Type B pancreatic cell (in vitro differentiated cells): ENCODE data around the gene SIGLEC6. TPM values are rescaled to one million over a fixed set of nuclear protein-coding genes. Genes with fewer than 3 reads are reported as not detected.

Experiments used
- DNase-seq: peaks from one replicate; pipeline ENCODE4 v3.0.0; 2021; ENCODE audit warnings: mixed read lengths; ENCODE audit not compliant: unreplicated experiment; ENCODE audit errors: extremely low spot score
- H3K27ac Mint-ChIP-seq: 2 replicates; pipeline ENCODE4 v1.8.0; 2021; ENCODE audit warnings: mild to moderate bottlenecking, mixed read lengths
- H3K27me3 Mint-ChIP-seq: 2 replicates; pipeline ENCODE4 v1.8.0; 2021; ENCODE audit warnings: mixed read lengths
- H3K36me3 Mint-ChIP-seq: 2 replicates; pipeline ENCODE4 v1.8.0; 2021; ENCODE audit warnings: mixed read lengths
- H3K4me1 Mint-ChIP-seq: one replicate; pipeline ENCODE4 v1.8.0; 2021; ENCODE audit warnings: mixed read lengths; ENCODE audit not compliant: unreplicated experiment
- H3K4me3 Mint-ChIP-seq: 2 replicates; pipeline ENCODE4 v1.8.0; 2021; ENCODE audit warnings: mild to moderate bottlenecking, mixed read lengths
- H3K9me3 Mint-ChIP-seq: 2 replicates; pipeline ENCODE4 v1.8.0; 2021; ENCODE audit warnings: mixed read lengths
- total RNA-seq: library from RNA; stranded (reverse); gene quantifications from 2 replicates; pipeline ENCODE4 v1.2.1, GENCODE V29; 2021; ENCODE audit warnings: low replicate concordance
- TF ChIP-seq, protein P1 (sequence below): fragments of 200-600 bp; sonication (generic); conservative IDR thresholded peaks from 2 replicates; pipeline ENCODE4 v1.5.0; 2021; ENCODE audit warnings: antibody characterized with exemption, mild to moderate bottlenecking

The SIGLEC6 gene
- total RNA-seq, 1 donor from 2014 or later = not detected

DNA sequence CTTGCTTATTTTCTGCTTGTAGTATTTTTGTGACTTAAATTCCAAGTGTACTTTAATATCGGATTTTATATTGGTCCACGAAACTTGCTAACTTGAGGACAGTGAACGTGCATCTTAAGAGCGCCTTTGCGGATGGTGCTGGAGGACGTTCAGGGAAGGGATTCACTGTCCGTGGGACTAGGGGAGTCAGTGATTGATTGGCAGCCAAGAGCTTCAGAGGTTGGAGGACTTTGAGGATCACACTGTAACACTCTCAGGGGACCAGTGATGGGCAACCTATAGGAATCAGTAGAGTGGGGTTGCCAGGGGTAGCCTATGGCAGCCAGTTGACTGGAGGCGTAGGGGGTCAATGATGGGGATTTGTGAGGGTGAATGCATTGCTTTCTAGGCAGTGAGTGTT lies 40.1 kb upstream of the SIGLEC6 start:
- Mint-ChIP-seq H3K36me3 (peaks cover 3% of the 10 kb centered on the region), H3K4me3 (peak overlapping the region; percentile 92), H3K27me3 (peaks cover 12% of the 10 kb centered on the region), H3K4me1 (peaks cover 10% of the 10 kb centered on the region), H3K9me3 (no peaks in the 10 kb centered on the region), H3K27ac (peak overlapping the region; percentile 53)
- TF ChIP-seq, protein P1, sequence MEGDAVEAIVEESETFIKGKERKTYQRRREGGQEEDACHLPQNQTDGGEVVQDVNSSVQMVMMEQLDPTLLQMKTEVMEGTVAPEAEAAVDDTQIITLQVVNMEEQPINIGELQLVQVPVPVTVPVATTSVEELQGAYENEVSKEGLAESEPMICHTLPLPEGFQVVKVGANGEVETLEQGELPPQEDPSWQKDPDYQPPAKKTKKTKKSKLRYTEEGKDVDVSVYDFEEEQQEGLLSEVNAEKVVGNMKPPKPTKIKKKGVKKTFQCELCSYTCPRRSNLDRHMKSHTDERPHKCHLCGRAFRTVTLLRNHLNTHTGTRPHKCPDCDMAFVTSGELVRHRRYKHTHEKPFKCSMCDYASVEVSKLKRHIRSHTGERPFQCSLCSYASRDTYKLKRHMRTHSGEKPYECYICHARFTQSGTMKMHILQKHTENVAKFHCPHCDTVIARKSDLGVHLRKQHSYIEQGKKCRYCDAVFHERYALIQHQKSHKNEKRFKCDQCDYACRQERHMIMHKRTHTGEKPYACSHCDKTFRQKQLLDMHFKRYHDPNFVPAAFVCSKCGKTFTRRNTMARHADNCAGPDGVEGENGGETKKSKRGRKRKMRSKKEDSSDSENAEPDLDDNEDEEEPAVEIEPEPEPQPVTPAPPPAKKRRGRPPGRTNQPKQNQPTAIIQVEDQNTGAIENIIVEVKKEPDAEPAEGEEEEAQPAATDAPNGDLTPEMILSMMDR = no peak
- DNase-seq = no peak

- Mint-ChIP-seq H3K4me1 (peaks cover 10% of the 10 kb centered on the region), H3K27ac (peak within 1 kb of the TSS; percentile 53), H3K36me3 (peaks cover 3% of the 10 kb centered on the region), H3K9me3 (no peaks in the 10 kb centered on the region), H3K4me3 (peak within 1 kb of the TSS; percentile 92), H3K27me3 (peaks cover 17% of the 10 kb centered on the region)
- peak; percentile 92 for DNase-seq
- TF ChIP-seq, protein P1 = no peak
Measured at GRCh38 chr19:51570962-51571575, 39.6 kb upstream of the SIGLEC6 start, which contains the start of gene ZNF175. ZNF175 (plus strand) TSS chr19:51571283; CDS start chr19:51573330, 2,047 bp downstream.

DNA sequence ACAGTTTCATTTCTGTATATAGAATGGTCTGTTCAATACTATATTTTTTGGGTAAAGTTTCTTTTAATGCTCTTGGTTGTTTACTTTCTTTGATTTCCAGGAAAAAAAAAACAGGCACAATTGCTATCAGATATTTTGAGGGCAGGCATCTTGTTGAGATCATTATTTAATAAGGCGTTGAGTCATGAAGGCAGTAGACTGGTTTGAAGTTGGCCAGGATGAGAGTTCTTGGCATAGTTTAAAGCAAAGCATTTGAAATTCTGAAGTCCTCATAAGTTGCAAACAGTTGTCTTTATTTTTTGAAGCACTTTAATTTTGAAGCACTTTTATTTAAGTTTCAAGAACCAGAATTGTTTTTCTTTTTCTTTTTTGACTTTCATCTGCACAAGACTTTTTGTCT lies 37.0 kb upstream of the SIGLEC6 start:
- TF ChIP-seq, protein P1 = no peak
- no peak for DNase-seq
- Mint-ChIP-seq H3K36me3 (no peaks in the 10 kb centered on the region), H3K4me3 (no peak overlapping the region), H3K27me3 (peaks cover 25% of the 10 kb centered on the region), H3K4me1 (peaks cover 10% of the 10 kb centered on the region), H3K27ac (no peak overlapping the region), H3K9me3 (no peaks in the 10 kb centered on the region)

DNA sequence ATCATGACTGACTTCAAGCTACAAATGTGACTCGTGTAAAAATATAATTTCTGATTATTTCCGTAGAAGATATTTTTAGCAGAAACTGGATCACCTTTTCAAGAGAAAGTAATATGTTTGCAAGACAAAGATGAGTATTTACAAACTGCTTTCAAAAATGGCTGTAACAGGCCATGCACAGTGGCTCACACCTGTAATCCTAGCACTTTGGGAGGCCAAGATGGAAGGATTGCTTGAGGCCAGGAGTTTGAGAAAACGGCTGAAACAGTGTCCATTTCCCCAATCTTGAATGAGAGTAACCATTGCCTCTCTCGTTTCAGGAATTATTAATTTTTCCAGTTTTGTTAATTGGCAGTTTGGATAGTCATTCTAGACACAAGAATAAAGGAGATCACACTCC lies 36.1 kb upstream of the SIGLEC6 start:
- Mint-ChIP-seq H3K36me3 (no peaks in the 10 kb centered on the region), H3K27me3 (peaks cover 27% of the 10 kb centered on the region), H3K27ac (no peak overlapping the region), H3K4me1 (peaks cover 10% of the 10 kb centered on the region), H3K9me3 (no peaks in the 10 kb centered on the region), H3K4me3 (no peak overlapping the region)
- no peak for DNase-seq
- TF ChIP-seq, protein P1 = no peak

DNA sequence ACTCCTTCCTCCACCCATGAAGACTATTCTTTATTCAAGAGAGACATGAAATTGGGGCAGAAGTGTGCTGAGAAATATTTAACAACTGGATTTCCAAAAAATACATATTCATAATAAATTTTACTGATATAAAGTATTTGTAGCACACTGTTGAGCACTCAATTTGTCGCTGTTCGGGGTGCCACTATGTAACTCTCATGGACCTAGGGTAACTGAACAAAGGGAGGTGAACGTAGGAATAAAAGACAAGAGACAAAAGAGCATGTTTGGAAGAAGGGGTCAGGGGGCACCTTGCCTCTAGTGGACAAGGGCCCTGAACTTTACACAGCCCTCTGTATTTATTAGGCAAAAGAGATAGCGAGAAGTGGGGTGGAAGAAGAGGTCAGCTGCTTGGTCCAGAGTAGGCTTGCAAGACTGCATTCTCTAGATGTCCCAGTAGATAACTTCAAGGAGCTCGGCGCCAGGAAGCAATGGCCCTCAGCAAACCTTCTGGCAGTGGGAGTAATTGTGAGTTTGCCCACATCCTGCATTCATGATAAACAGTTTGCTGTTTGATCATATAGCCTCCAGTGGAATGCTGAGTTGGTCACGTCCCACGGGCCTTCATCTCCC lies 35.1 kb upstream of the SIGLEC6 start:
- Mint-ChIP-seq H3K4me3 (no peak overlapping the region), H3K27ac (no peak overlapping the region), H3K27me3 (peaks cover 30% of the 10 kb centered on the region), H3K9me3 (no peaks in the 10 kb centered on the region), H3K4me1 (peaks cover 1% of the 10 kb centered on the region), H3K36me3 (no peaks in the 10 kb centered on the region)
- TF ChIP-seq, protein P1 = no peak
- DNase-seq = no peak
